Nephron progenitor cell (in vitro differentiated cells): Measurements from ENCODE around the gene SLC43A1.

Experiments used
- DNase-seq: peaks from one replicate; pipeline ENCODE4 v3.0.0; 2021
- H3K27ac Mint-ChIP-seq: 2 replicates; pipeline ENCODE4 v1.8.0; 2021; ENCODE audit warnings: mild to moderate bottlenecking, moderate library complexity, mixed read lengths
- H3K27me3 Mint-ChIP-seq: 2 replicates; pipeline ENCODE4 v1.8.0; 2021; ENCODE audit warnings: mild to moderate bottlenecking, low read depth, mixed read lengths; ENCODE audit not compliant: poor library complexity
- H3K36me3 Mint-ChIP-seq: 2 replicates; pipeline ENCODE4 v1.8.0; 2021; ENCODE audit warnings: low read depth, mixed read lengths
- H3K4me1 Mint-ChIP-seq: 2 replicates; pipeline ENCODE4 v1.8.0; 2021; ENCODE audit warnings: mixed read lengths
- H3K4me3 Mint-ChIP-seq: 2 replicates; pipeline ENCODE4 v1.8.0; 2021; ENCODE audit warnings: mild to moderate bottlenecking, moderate library complexity, mixed read lengths
- H3K9me3 Mint-ChIP-seq: 2 replicates; pipeline ENCODE4 v1.8.0; 2021; ENCODE audit warnings: mild to moderate bottlenecking, moderate library complexity, mixed read lengths
- CTCF ChIP-seq: fragments of 200-600 bp; sonication (generic); IDR thresholded peaks from 2 replicates; pipeline ENCODE4 v1.5.0; 2021; ENCODE audit warnings: antibody characterized with exemption

Gene SLC43A1

GRCh38 chr11:57439786-57440185, 75.7 kb downstream of the SLC43A1 start:
- no peak overlapping the region for H3K27ac Mint-ChIP-seq

GRCh38 chr11:57438345-57439285, 76.9 kb downstream of the SLC43A1 start:
- no peak for DNase-seq
- TF ChIP-seq CTCF, result no peak
- Mint-ChIP-seq H3K4me1 (peaks cover 7% of the 10 kb centered on the region), H3K27me3 (peaks cover 17% of the 10 kb centered on the region), H3K36me3 (no peaks in the 10 kb centered on the region), H3K9me3 (no peaks in the 10 kb centered on the region), H3K27ac (no peak overlapping the region), H3K4me3 (no peak overlapping the region)

More at GRCh38 chr11:57439786-57440185, 75.7 kb downstream of the SLC43A1 start:
- Mint-ChIP-seq H3K9me3 (no peaks in the 10 kb centered on the region), H3K36me3 (no peaks in the 10 kb centered on the region), H3K4me1 (peaks cover 7% of the 10 kb centered on the region), H3K4me3 (no peak overlapping the region), H3K27me3 (peaks cover 14% of the 10 kb centered on the region)
- no peak for TF ChIP-seq CTCF
- DNase-seq, result no peak

GRCh38 chr11:57436031-57436430, 79.5 kb downstream of the SLC43A1 start:
- Mint-ChIP-seq H3K4me1 (peaks cover 4% of the 10 kb centered on the region), H3K9me3 (no peaks in the 10 kb centered on the region), H3K27ac (no peak overlapping the region), H3K36me3 (no peaks in the 10 kb centered on the region), H3K4me3 (no peak overlapping the region), H3K27me3 (peaks cover 25% of the 10 kb centered on the region)
- DNase-seq, result no peak
- TF ChIP-seq CTCF, result no peak

GRCh38 chr11:57434640-57435546, 80.6 kb downstream of the SLC43A1 start:
- H3K9me3 Mint-ChIP-seq, result no peaks in the 10 kb centered on the region
- no peaks in the 10 kb centered on the region for H3K36me3 Mint-ChIP-seq
- H3K27me3 Mint-ChIP-seq, result peaks cover 29% of the 10 kb centered on the region
- no peak overlapping the region for H3K4me3 Mint-ChIP-seq
- no peak for TF ChIP-seq CTCF
- no peak overlapping the region for H3K27ac Mint-ChIP-seq
- H3K4me1 Mint-ChIP-seq, result no peaks in the 10 kb centered on the region
- no peak for DNase-seq
